Left ventricle myocardium inferior (tissue), 1 donor: ENCODE results near the gene L3MBTL2. TPM values are rescaled to one million over a fixed set of nuclear protein-coding genes. Genes with fewer than 3 reads are reported as not detected.
A peak's percentile ranks its signal among the peaks of the same experiment; 100 is the strongest.
"Not testable (repeated sequence)": the region's sequence is repeated elsewhere in the genome, so short reads cannot be mapped to it uniquely, and the experiment has no call there.

Experiments
- DNase-seq: peaks from one replicate; pipeline ENCODE4 v3.0.0-alpha.2; 2020
- H3K27ac ChIP-seq: fragments of 200-600 bp; replicated peaks from 2 replicates; pipeline ENCODE4 v1.8.0; 2021
- H3K27me3 ChIP-seq: fragments of 200-600 bp; 2 replicates; pipeline ENCODE4 v1.8.0; 2021; ENCODE audit warnings: low read depth
- H3K36me3 ChIP-seq: fragments of 200-600 bp; 2 replicates; pipeline ENCODE4 v1.8.0; 2021
- H3K4me1 ChIP-seq: fragments of 200-600 bp; 2 replicates; pipeline ENCODE4 v1.8.0; 2021
- H3K4me3 ChIP-seq: fragments of 200-600 bp; 2 replicates; pipeline ENCODE4 v1.8.0; 2021; ENCODE audit warnings: mild to moderate bottlenecking, moderate library complexity
- H3K9me3 ChIP-seq: fragments of 200-600 bp; replicated peaks from 2 replicates; pipeline ENCODE4 v1.8.0; 2021
- CTCF ChIP-seq: fragments of 200-600 bp; IDR thresholded peaks from 2 replicates; pipeline ENCODE4 v1.8.0; 2021; ENCODE audit warnings: antibody characterized with exemption, mild to moderate bottlenecking, borderline replicate concordance
- intact Hi-C: fragments of 100-400 bp; cut with micrococcal nuclease; formaldehyde crosslinking; loops from one replicate; pipeline ENCODE4 v1.11.0; 2022
- total RNA-seq: library from RNA; stranded (reverse); fragmentation: NEBNext Ultra II Directional; extraction: Animal tissue kit (Norgen Biotek cat#: 25700); gene quantifications from one replicate; pipeline ENCODE4 v1.2.1, GENCODE V29; 2021
- donor health status: DM: no; HTN: yes; CAD: no; lungs with severe emphysema.

L3MBTL2 gene
- total RNA-seq, 1 donor from 2014 or later: 15.2 TPM

GRCh38 chr22:41250127-41250526 is 45.0 kb downstream of the L3MBTL2 start:
- no peak for TF ChIP-seq CTCF
- Histone ChIP-seq H3K36me3 (peaks cover 83% of the 10 kb centered on the region), H3K4me3 (no peak overlapping the region), H3K9me3 (no peaks in the 10 kb centered on the region), H3K27ac (no peak overlapping the region), H3K27me3 (no peaks in the 10 kb centered on the region), H3K4me1 (peaks cover 21% of the 10 kb centered on the region)
- DNase-seq: no peak
- intact Hi-C loops: no loop called here

- Histone ChIP-seq H3K4me1 (peaks cover 28% of the 10 kb centered on the region), H3K27ac (no peak overlapping the region), H3K4me3 (no peak overlapping the region), H3K27me3 (no peaks in the 10 kb centered on the region), H3K9me3 (no peaks in the 10 kb centered on the region), H3K36me3 (peaks cover 97% of the 10 kb centered on the region)
- DNase-seq: no peak
- intact Hi-C loops: no loop called here
- no peak for TF ChIP-seq CTCF
Measured at GRCh38 chr22:41252365-41252764, 47.3 kb downstream of the L3MBTL2 start.

- H3K9me3 ChIP-seq: no peaks in the 10 kb centered on the region
- H3K27ac ChIP-seq: no peak overlapping the region
- TF ChIP-seq CTCF: no peak
- peaks cover 97% of the 10 kb centered on the region for H3K36me3 ChIP-seq
- no peak for DNase-seq
- no peak overlapping the region for H3K4me3 ChIP-seq
- no peaks in the 10 kb centered on the region for H3K27me3 ChIP-seq
- intact Hi-C loops: no loop called here
- H3K4me1 ChIP-seq: peaks cover 19% of the 10 kb centered on the region
Measured at GRCh38 chr22:41254230-41254629, 49.1 kb downstream of the L3MBTL2 start.

- no peak overlapping the region for H3K4me3 ChIP-seq
- TF ChIP-seq CTCF: no peak
- H3K27me3 ChIP-seq: no peaks in the 10 kb centered on the region
- H3K9me3 ChIP-seq: no peaks in the 10 kb centered on the region
- peaks cover 23% of the 10 kb centered on the region for H3K4me1 ChIP-seq
- DNase-seq: no peak
- peak overlapping the region; percentile 36 for H3K27ac ChIP-seq
- intact Hi-C loops: no loop called here
- peaks cover 88% of the 10 kb centered on the region for H3K36me3 ChIP-seq
Measured at GRCh38 chr22:41256254-41257253, 51.4 kb downstream of the L3MBTL2 start.

GRCh38 chr22:41257696-41258095 is 52.6 kb downstream of the L3MBTL2 start:
- Histone ChIP-seq H3K36me3 (peaks cover 87% of the 10 kb centered on the region), H3K4me3 (no peak overlapping the region), H3K4me1 (peaks cover 33% of the 10 kb centered on the region), H3K9me3 (no peaks in the 10 kb centered on the region), H3K27me3 (no peaks in the 10 kb centered on the region), H3K27ac (peak overlapping the region; percentile 36)
- intact Hi-C loops: no loop called here
- DNase-seq: no peak
- no peak for TF ChIP-seq CTCF

- H3K27me3 ChIP-seq, H3K4me3 ChIP-seq, intact Hi-C loops, DNase-seq, H3K9me3 ChIP-seq: not testable (repeated sequence)
- peak overlapping the region; percentile 94 for H3K27ac ChIP-seq
- H3K4me1 ChIP-seq: peaks cover 49% of the 10 kb centered on the region
- peaks cover 88% of the 10 kb centered on the region for H3K36me3 ChIP-seq
Measured at GRCh38 chr22:41259756-41260155, 54.6 kb downstream of the L3MBTL2 start.
